Suprapubic skin (tissue), 4 donors: ENCODE measurements around the gene ARHGAP10.

ENCODE experiments used
- CTCF ChIP-seq, 2 donors: fragments of 200-600 bp in 1 of 2; fragments of 450-650 bp in 1 of 2; sonication (generic) in 1 of 2; IDR thresholded peaks; one replicate each; pipeline ENCODE4 v1.5.1; 2016 to 2019; ENCODE audit warnings: antibody characterized with exemption in 2 of 2, mild to moderate bottlenecking in 1 of 2, moderate library complexity in 1 of 2
- EP300 ChIP-seq: sonication (generic); formaldehyde crosslinking; IDR thresholded peaks from one replicate; pipeline ENCODE4 v1.6.1; 2017; ENCODE audit warnings: antibody characterized with exemption
- POLR2A ChIP-seq, 2 donors: fragments of 450-650 bp; IDR thresholded peaks; one replicate each; pipeline ENCODE4 v1.6.1; 2017; ENCODE audit warnings: antibody characterized with exemption in 2 of 2, mild to moderate bottlenecking in 2 of 2, moderate library complexity in 2 of 2
- POLR2AphosphoS5 ChIP-seq, 3 donors: sonication (generic); formaldehyde crosslinking; IDR thresholded peaks; one replicate each; pipeline ENCODE4 v1.6.1; 2017; ENCODE audit warnings: antibody characterized with exemption in 3 of 3

GRCh38 chr4:148029781-148030180, 297.9 kb downstream of the ARHGAP10 start:
- TF ChIP-seq POLR2A (IDR thresholded peaks at IDR 0.05), result no peak
- no peak for TF ChIP-seq POLR2AphosphoS5 (IDR thresholded peaks at IDR 0.05)
- no peak for TF ChIP-seq CTCF (IDR thresholded peaks at IDR 0.05)
- TF ChIP-seq EP300, result no peak
